SJCRH30 (cell line): ENCODE results near the gene ACER3. TPM values are rescaled to one million over a fixed set of nuclear protein-coding genes. Genes with fewer than 3 reads are reported as not detected.

Experiments
- DNase-seq, 2 experiments: peaks; one replicate each; pipeline ENCODE4 v3.0.0-alpha.2; 2015 to 2020
- H3K27ac ChIP-seq: fragments of 250-450 bp; sonication (Bioruptor Pico); 2 replicates; pipeline ENCODE4 v1.5.1; 2020; ENCODE audit warnings: mild to moderate bottlenecking, moderate library complexity
- H3K27me3 ChIP-seq: fragments of 250-450 bp; sonication (Bioruptor Pico); 2 replicates; pipeline ENCODE4 v1.5.1; 2020; ENCODE audit warnings: mild to moderate bottlenecking, moderate library complexity
- H3K36me3 ChIP-seq: fragments of 250-450 bp; sonication (Bioruptor Pico); 2 replicates; pipeline ENCODE4 v1.5.1; 2020; ENCODE audit warnings: mild to moderate bottlenecking, moderate library complexity
- H3K4me1 ChIP-seq: fragments of 250-450 bp; sonication (Bioruptor Pico); 2 replicates; pipeline ENCODE4 v1.5.1; 2020; ENCODE audit warnings: mild to moderate bottlenecking, moderate library complexity
- H3K4me3 ChIP-seq: fragments of 250-450 bp; sonication (Bioruptor Pico); 2 replicates; pipeline ENCODE4 v1.5.1; 2020; ENCODE audit warnings: mild to moderate bottlenecking, moderate library complexity
- H3K9me3 ChIP-seq: fragments of 250-450 bp; sonication (Bioruptor Pico); replicated peaks from 2 replicates; pipeline ENCODE4 v1.5.1; 2020; ENCODE audit warnings: mild to moderate bottlenecking, moderate library complexity
- total RNA-seq: library from RNA; depleted of rRNA; stranded (reverse); fragments of >200 nt; shearing (Covaris generic); gene quantifications from 2 replicates; pipeline ENCODE4 v1.2.3, GENCODE V29; 2014; rRNA removed

ACER3 gene
- total RNA-seq, 1 experiment from 2014 or later, result 22.1 TPM

GRCh38 chr11:77074205-77074604, 213.5 kb downstream of the ACER3 start:
- Histone ChIP-seq H3K36me3 (no peaks in the 10 kb centered on the region), H3K4me1 (peaks cover 17% of the 10 kb centered on the region), H3K27ac (peak overlapping the region; percentile 92), H3K4me3 (no peak overlapping the region), H3K9me3 (no peaks in the 10 kb centered on the region; the same call in 1 of the 2 replicates), H3K27me3 (no peaks in the 10 kb centered on the region)
- no peak for DNase-seq

GRCh38 chr11:77074626-77075221, 214.0 kb downstream of the ACER3 start:
- Histone ChIP-seq H3K4me3 (no peak overlapping the region), H3K27ac (no peak overlapping the region), H3K36me3 (no peaks in the 10 kb centered on the region), H3K4me1 (peaks cover 17% of the 10 kb centered on the region), H3K9me3 (no peaks in the 10 kb centered on the region; the same call in 1 of the 2 replicates), H3K27me3 (no peaks in the 10 kb centered on the region)
- no peak for DNase-seq

- H3K27ac ChIP-seq, result no peak overlapping the region
- H3K27me3 ChIP-seq, result no peaks in the 10 kb centered on the region
- peaks cover 17% of the 10 kb centered on the region for H3K4me1 ChIP-seq
- H3K4me3 ChIP-seq, result no peak overlapping the region
- no peaks in the 10 kb centered on the region for H3K36me3 ChIP-seq
- no peaks in the 10 kb centered on the region; the same call in 1 of the 2 replicates for H3K9me3 ChIP-seq
- no peak for DNase-seq
Observed at GRCh38 chr11:77075425-77075905, 214.7 kb downstream of the ACER3 start.

Other genes starting within 250 kb of the ACER3 start
- gene LRRC32, start 190.2 kb upstream of the ACER3 start, total RNA-seq, result 0.15 and 0.30 TPM in 2 replicates
- gene TSKU, start 77.6 kb upstream of the ACER3 start, total RNA-seq, result 18.2 and 21.2 TPM in 2 replicates
- gene B3GNT6, start 173.5 kb downstream of the ACER3 start, total RNA-seq, result not detected in 2 replicates
- gene CAPN5, start 206.1 kb downstream of the ACER3 start, total RNA-seq, result 4.5 and 4.8 TPM in 2 replicates
- 0.35 and 0.67 TPM in 2 replicates for gene OMP, start 241.9 kb downstream of the ACER3 start, total RNA-seq